ENCODE measurements around the gene NOSTRIN. TPM values are rescaled to one million over a fixed set of nuclear protein-coding genes. Genes with fewer than 3 reads are reported as not detected.

The NOSTRIN gene
- total RNA-seq, 8 experiments from 2014 or later = 0.11 to 4.6 (median 0.86) TPM

- peaks cover 0 to 5% of the 10 kb centered on the region in 2 donors for H3K4me1 ChIP-seq (replicated peaks in 1 of 2)
- in situ Hi-C loops (cut with MboI; ENCODE audit: low pct_unique_long_range_greater_than_20kb in 2 of 9, low sequenced_read_pairs in 9 of 9, unreplicated experiment in 9 of 9) = loop anchor here in 1 of 9 experiments (25.0 kb wide), 1 partner anchor 119 kb away; the partner anchor contains the start of gene G6PC2
- no peak for ATAC-seq (replicated peaks in 6 of 8)
- no peak overlapping the region for H3K27ac ChIP-seq
- WGBS, 10 experiments = 20 to 100% (median 50%) methylated on average over 1 to 2 of the region's 2 CpGs; no CpG with 5 or more reads in 1 of the 10 experiments
- no peak overlapping the region for H3K4me3 ChIP-seq
These were observed 8.8 kb upstream of the NOSTRIN start for GRCh38 chr2:168793596-168793995.

GRCh38 chr2:168794968-168795367 lies 7.5 kb upstream of the NOSTRIN start:
- WGBS, 10 experiments = 0 to 67% (median 49%) methylated on average over 1 of the region's 1 CpG; no CpG with 5 or more reads in 2 of the 10 experiments
- Histone ChIP-seq H3K4me1 (replicated peaks in 1 of 2) (peaks cover 0 to 5% of the 10 kb centered on the region in 2 donors), H3K4me3 (no peak overlapping the region), H3K27ac (no peak overlapping the region)
- peak in 4 of 8 experiments; percentile 13 to 57 (median 34) for ATAC-seq (replicated peaks in 6 of 8)
- in situ Hi-C loops (cut with MboI; ENCODE audit: low pct_unique_long_range_greater_than_20kb in 2 of 9, low sequenced_read_pairs in 9 of 9, unreplicated experiment in 9 of 9) = loop anchor here in 1 of 9 experiments (25.0 kb wide), 1 partner anchor 117 kb away; the partner anchor contains the start of gene G6PC2

- H3K27ac ChIP-seq = no peak overlapping the region
- peaks cover 0 to 5% of the 10 kb centered on the region in 2 donors for H3K4me1 ChIP-seq (replicated peaks in 1 of 2)
- WGBS, 10 experiments = 50 to 100% (median 86%) methylated on average over 1 to 6 of the region's 9 CpGs; no CpG with 5 or more reads in 4 of the 10 experiments
- no peak overlapping the region for H3K4me3 ChIP-seq
- in situ Hi-C loops (cut with MboI; ENCODE audit: low pct_unique_long_range_greater_than_20kb in 2 of 9, low sequenced_read_pairs in 9 of 9, unreplicated experiment in 9 of 9) = loop anchor here in 1 of 9 experiments (25.0 kb wide), 1 partner anchor 116 kb away; the partner anchor contains the start of gene G6PC2
- peak in 3 of 8 experiments; percentile 26 to 69 (median 39) for ATAC-seq (replicated peaks in 6 of 8)
These were observed 6.3 kb upstream of the NOSTRIN start for GRCh38 chr2:168796090-168796577.

- Histone ChIP-seq H3K4me3 (no peak overlapping the region), H3K4me1 (replicated peaks in 1 of 2) (peaks cover 0 to 5% of the 10 kb centered on the region in 2 donors), H3K27ac (no peak overlapping the region)
- in situ Hi-C loops (cut with MboI; ENCODE audit: low pct_unique_long_range_greater_than_20kb in 2 of 9, low sequenced_read_pairs in 9 of 9, unreplicated experiment in 9 of 9) = loop anchor here in 1 of 9 experiments (25.0 kb wide), 1 partner anchor 116 kb away; the partner anchor contains the start of gene G6PC2
- ATAC-seq (replicated peaks in 6 of 8) = no peak
- 58 to 100% (median 86%) methylated on average over 4 to 8 of the region's 8 CpGs; no CpG with 5 or more reads in 1 of the 10 experiments for WGBS, 10 experiments
These were observed 5.7 kb upstream of the NOSTRIN start for GRCh38 chr2:168796583-168797285.

GRCh38 chr2:168797286-168797655 lies 5.2 kb upstream of the NOSTRIN start:
- no peak overlapping the region for H3K4me3 ChIP-seq
- no peak overlapping the region for H3K27ac ChIP-seq
- in situ Hi-C loops (cut with MboI; ENCODE audit: low pct_unique_long_range_greater_than_20kb in 2 of 9, low sequenced_read_pairs in 9 of 9, unreplicated experiment in 9 of 9) = loop anchor here in 1 of 9 experiments (25.0 kb wide), 1 partner anchor 115 kb away; the partner anchor contains the start of gene G6PC2
- ATAC-seq (replicated peaks in 6 of 8) = no peak
- H3K4me1 ChIP-seq (replicated peaks in 1 of 2) = peaks cover 0 to 5% of the 10 kb centered on the region in 2 donors

- Histone ChIP-seq H3K27ac (no peak overlapping the region), H3K4me3 (no peak overlapping the region), H3K4me1 (replicated peaks in 1 of 2) (peaks cover 0 to 7% of the 10 kb centered on the region in 2 donors)
- ATAC-seq (replicated peaks in 6 of 8) = peak in 2 of 8 experiments; percentile 26 to 33
- WGBS, 10 experiments = 45 to 100% (median 72%) methylated on average over 2 to 13 of the region's 13 CpGs
- in situ Hi-C loops (cut with MboI; ENCODE audit: low pct_unique_long_range_greater_than_20kb in 2 of 9, low sequenced_read_pairs in 9 of 9, unreplicated experiment in 9 of 9) = loop anchor here in 1 of 9 experiments (25.0 kb wide), 1 partner anchor 114 kb away; the partner anchor contains the start of gene G6PC2
These were observed 4.2 kb upstream of the NOSTRIN start for GRCh38 chr2:168798076-168798887.

- no peak overlapping the region for H3K27ac ChIP-seq
- no peak for ATAC-seq (replicated peaks in 6 of 8)
- H3K4me1 ChIP-seq (replicated peaks in 1 of 2) = peaks cover 0 to 10% of the 10 kb centered on the region in 2 donors
- in situ Hi-C loops (cut with MboI; ENCODE audit: low pct_unique_long_range_greater_than_20kb in 2 of 9, low sequenced_read_pairs in 9 of 9, unreplicated experiment in 9 of 9) = loop anchor here in 1 of 9 experiments (25.0 kb wide), 1 partner anchor 113 kb away; the partner anchor contains the start of gene G6PC2
- WGBS, 10 experiments = 43 to 100% (median 88%) methylated on average over 1 of the region's 1 CpG; no CpG with 5 or more reads in 5 of the 10 experiments
- H3K4me3 ChIP-seq = no peak overlapping the region
These were observed 3.5 kb upstream of the NOSTRIN start for GRCh38 chr2:168798888-168799410.

- ATAC-seq (replicated peaks in 6 of 8) = no peak
- Histone ChIP-seq H3K4me3 (no peak overlapping the region), H3K27ac (no peak overlapping the region), H3K4me1 (replicated peaks in 1 of 2) (peaks cover 0 to 5% of the 10 kb centered on the region in 2 donors)
- 0 to 100% (median 40%) methylated on average over 1 to 2 of the region's 2 CpGs; no CpG with 5 or more reads in 3 of the 10 experiments for whole genome bisulfite sequencing, 10 experiments
- in situ Hi-C loops (cut with MboI; ENCODE audit: low pct_unique_long_range_greater_than_20kb in 2 of 9, low sequenced_read_pairs in 9 of 9, unreplicated experiment in 9 of 9) = no loop called here
These were observed 966 bp upstream of the NOSTRIN start for GRCh38 chr2:168801471-168801870.

- in situ Hi-C loops (cut with MboI; ENCODE audit: low pct_unique_long_range_greater_than_20kb in 2 of 9, low sequenced_read_pairs in 9 of 9, unreplicated experiment in 9 of 9) = no loop called here
- ATAC-seq (replicated peaks in 6 of 8) = peak in 2 of 8 experiments; percentile 18
- H3K4me3 ChIP-seq = no peak overlapping the region
- no peak overlapping the region for H3K27ac ChIP-seq
- H3K4me1 ChIP-seq (replicated peaks in 1 of 2) = peaks cover 0 to 5% of the 10 kb centered on the region in 2 donors
- 32 to 100% (median 89%) methylated on average over 2 to 5 of the region's 5 CpGs for WGBS, 10 experiments
These were observed 655 bp downstream of the NOSTRIN start for GRCh38 chr2:168802859-168803725.

GRCh38 chr2:168804214-168804613 lies 1.8 kb downstream of the NOSTRIN start:
- Histone ChIP-seq H3K4me1 (replicated peaks in 1 of 2) (peaks cover 0 to 5% of the 10 kb centered on the region in 2 donors), H3K27ac (no peak overlapping the region), H3K4me3 (no peak overlapping the region)
- in situ Hi-C loops (cut with MboI; ENCODE audit: low pct_unique_long_range_greater_than_20kb in 2 of 9, low sequenced_read_pairs in 9 of 9, unreplicated experiment in 9 of 9) = no loop called here
- 84 to 100% (median 94%) methylated on average over 1 to 3 of the region's 3 CpGs; no CpG with 5 or more reads in 1 of the 10 experiments for WGBS, 10 experiments
- ATAC-seq (replicated peaks in 6 of 8) = no peak

GRCh38 chr2:168805615-168806014 lies 3.2 kb downstream of the NOSTRIN start:
- H3K27ac ChIP-seq = no peak overlapping the region
- no peak for ATAC-seq (replicated peaks in 6 of 8)
- 67 to 100% (median 96%) methylated on average over 1 to 5 of the region's 7 CpGs; no CpG with 5 or more reads in 4 of the 10 experiments for WGBS, 10 experiments
- peaks cover 2 to 13% of the 10 kb centered on the region in 2 donors for H3K4me1 ChIP-seq (replicated peaks in 1 of 2)
- in situ Hi-C loops (cut with MboI; ENCODE audit: low pct_unique_long_range_greater_than_20kb in 2 of 9, low sequenced_read_pairs in 9 of 9, unreplicated experiment in 9 of 9) = no loop called here
- no peak overlapping the region for H3K4me3 ChIP-seq

GRCh38 chr2:168809537-168809936 lies 7.1 kb downstream of the NOSTRIN start:
- in situ Hi-C loops (cut with MboI; ENCODE audit: low pct_unique_long_range_greater_than_20kb in 2 of 9, low sequenced_read_pairs in 9 of 9, unreplicated experiment in 9 of 9) = no loop called here
- Histone ChIP-seq H3K4me3 (no peak overlapping the region), H3K4me1 (replicated peaks in 1 of 2) (peaks cover 11 to 36% of the 10 kb centered on the region in 2 donors), H3K27ac (no peak overlapping the region)
- ATAC-seq (replicated peaks in 6 of 8) = no peak

All from motor neuron (in vitro differentiated cells).